ENCODE results near the gene PTPN22.

GRCh38 chr1:113874012-113874879 lies 2.7 kb upstream of the PTPN22 start:
- TF ChIP-seq CTCF (IDR thresholded peaks at IDR 0.05), result no peak
- TF ChIP-seq POLR2A (IDR thresholded peaks at IDR 0.05), result no peak

All from uterus (tissue), 2 donors.